Osteoblast (primary cell): ENCODE measurements around the gene CSTB. TPM values are rescaled to one million over a fixed set of nuclear protein-coding genes. Genes with fewer than 3 reads are reported as not detected.

Experiments used
- DNase-seq: peaks from one replicate; pipeline ENCODE4 v3.0.0; 2011; ENCODE audit warnings: low spot score, mixed read lengths; ENCODE audit not compliant: insufficient read length; ENCODE audit errors: missing footprints
- H2AFZ ChIP-seq: 2 replicates; pipeline ENCODE4 v1.6.0; 2011; ENCODE audit warnings: mild to moderate bottlenecking, low read length
- H3K27ac ChIP-seq: 2 replicates; pipeline ENCODE4 v1.5.1; 2011; ENCODE audit warnings: mild to moderate bottlenecking, low read depth, low read length, moderate library complexity
- H3K27me3 ChIP-seq: 2 replicates; pipeline ENCODE4 v1.6.0; 2012; ENCODE audit warnings: mild to moderate bottlenecking, control low read depth, inconsistent platforms, low read length, moderate library complexity; ENCODE audit not compliant: insufficient read depth
- H3K36me3 ChIP-seq: 2 replicates; pipeline ENCODE4 v1.5.1; 2011; ENCODE audit warnings: mild to moderate bottlenecking, low read length, control low read depth, moderate library complexity; ENCODE audit not compliant: insufficient read depth
- H3K4me1 ChIP-seq: 2 replicates; pipeline ENCODE4 v1.5.1; 2011; ENCODE audit warnings: mild to moderate bottlenecking, low read length, control low read depth, moderate library complexity; ENCODE audit not compliant: insufficient read depth
- H3K4me2 ChIP-seq: 2 replicates; pipeline ENCODE4 v1.6.0; 2011; ENCODE audit warnings: mild to moderate bottlenecking, low read length; ENCODE audit not compliant: insufficient read depth
- H3K4me3 ChIP-seq: fragments of 200-600 bp; sonication (generic); 3 replicates; pipeline ENCODE4 v1.5.1; 2012; ENCODE audit warnings: mild to moderate bottlenecking, low read length, inconsistent platforms; ENCODE audit not compliant: insufficient read depth
- H3K79me2 ChIP-seq: 2 replicates; pipeline ENCODE4 v1.6.0; 2012; ENCODE audit warnings: mild to moderate bottlenecking, low read length, control low read depth, inconsistent platforms; ENCODE audit not compliant: insufficient read depth
- H3K9me3 ChIP-seq: 2 replicates; pipeline ENCODE4 v1.5.1; 2011; ENCODE audit warnings: low read depth, low read length, control low read depth
- H4K20me1 ChIP-seq: 2 replicates; pipeline ENCODE4 v1.6.0; 2012; ENCODE audit warnings: mild to moderate bottlenecking, low read length, control low read depth; ENCODE audit not compliant: insufficient read depth
- CTCF ChIP-seq: IDR thresholded peaks from 2 replicates; pipeline ENCODE4 v1.5.1; 2011; ENCODE audit warnings: mild to moderate bottlenecking, low read depth, low read length, moderate library complexity; ENCODE audit errors: extremely low read depth
- total RNA-seq: library from RNA; depleted of rRNA; stranded (reverse); fragments of >200 nt; gene quantifications from 2 replicates; pipeline ENCODE4 v1.2.3, GENCODE V29; 2012

CSTB gene
- total RNA-seq, 1 donor: 14.8 TPM

GRCh38 chr21:43809853-43810504 lies 33.9 kb upstream of the CSTB start:
- no peak for DNase-seq
- no peaks in the 10 kb centered on the region for H3K9me3 ChIP-seq
- peaks cover 2% of the 10 kb centered on the region for H3K4me1 ChIP-seq
- no peak overlapping the region for H2AFZ ChIP-seq
- peaks cover 4% of the 10 kb centered on the region for H4K20me1 ChIP-seq
- no peak overlapping the region for H3K27ac ChIP-seq
- peaks cover 7% of the 10 kb centered on the region for H3K27me3 ChIP-seq
- no peak for TF ChIP-seq CTCF
- no peak overlapping the region for H3K4me3 ChIP-seq
- no peaks in the 10 kb centered on the region for H3K79me2 ChIP-seq
- no peaks in the 10 kb centered on the region for H3K36me3 ChIP-seq
- H3K4me2 ChIP-seq: no peak overlapping the region

- Histone ChIP-seq H2AFZ (no peak overlapping the region), H4K20me1 (peaks cover 4% of the 10 kb centered on the region), H3K4me3 (no peak overlapping the region), H3K9me3 (no peaks in the 10 kb centered on the region), H3K27ac (no peak overlapping the region), H3K79me2 (no peaks in the 10 kb centered on the region), H3K36me3 (no peaks in the 10 kb centered on the region), H3K4me2 (no peak overlapping the region), H3K4me1 (peaks cover 2% of the 10 kb centered on the region), H3K27me3 (peaks cover 3% of the 10 kb centered on the region)
- peak; percentile 85 for DNase-seq
- TF ChIP-seq CTCF: no peak
Measured at GRCh38 chr21:43809346-43809799, 33.3 kb upstream of the CSTB start.

GRCh38 chr21:43808832-43809251 lies 32.7 kb upstream of the CSTB start:
- Histone ChIP-seq H3K4me3 (no peak overlapping the region), H3K9me3 (no peaks in the 10 kb centered on the region), H3K36me3 (peaks cover 4% of the 10 kb centered on the region), H4K20me1 (peaks cover 4% of the 10 kb centered on the region), H3K27me3 (no peaks in the 10 kb centered on the region), H3K4me1 (peaks cover 2% of the 10 kb centered on the region), H2AFZ (no peak overlapping the region), H3K79me2 (no peaks in the 10 kb centered on the region), H3K4me2 (no peak overlapping the region), H3K27ac (no peak overlapping the region)
- DNase-seq: peak; percentile 79
- no peak for TF ChIP-seq CTCF

GRCh38 chr21:43808367-43808766 lies 32.3 kb upstream of the CSTB start:
- peak; percentile 85 for DNase-seq
- no peak overlapping the region for H2AFZ ChIP-seq
- TF ChIP-seq CTCF: no peak
- H3K4me2 ChIP-seq: no peak overlapping the region
- peaks cover 4% of the 10 kb centered on the region for H3K36me3 ChIP-seq
- H3K79me2 ChIP-seq: no peaks in the 10 kb centered on the region
- no peaks in the 10 kb centered on the region for H3K9me3 ChIP-seq
- peaks cover 4% of the 10 kb centered on the region for H4K20me1 ChIP-seq
- H3K4me3 ChIP-seq: no peak overlapping the region
- H3K27ac ChIP-seq: no peak overlapping the region
- no peaks in the 10 kb centered on the region for H3K27me3 ChIP-seq
- H3K4me1 ChIP-seq: peaks cover 2% of the 10 kb centered on the region
